ENCODE data around the gene MAPK11.

MAPK11 gene

DNA sequence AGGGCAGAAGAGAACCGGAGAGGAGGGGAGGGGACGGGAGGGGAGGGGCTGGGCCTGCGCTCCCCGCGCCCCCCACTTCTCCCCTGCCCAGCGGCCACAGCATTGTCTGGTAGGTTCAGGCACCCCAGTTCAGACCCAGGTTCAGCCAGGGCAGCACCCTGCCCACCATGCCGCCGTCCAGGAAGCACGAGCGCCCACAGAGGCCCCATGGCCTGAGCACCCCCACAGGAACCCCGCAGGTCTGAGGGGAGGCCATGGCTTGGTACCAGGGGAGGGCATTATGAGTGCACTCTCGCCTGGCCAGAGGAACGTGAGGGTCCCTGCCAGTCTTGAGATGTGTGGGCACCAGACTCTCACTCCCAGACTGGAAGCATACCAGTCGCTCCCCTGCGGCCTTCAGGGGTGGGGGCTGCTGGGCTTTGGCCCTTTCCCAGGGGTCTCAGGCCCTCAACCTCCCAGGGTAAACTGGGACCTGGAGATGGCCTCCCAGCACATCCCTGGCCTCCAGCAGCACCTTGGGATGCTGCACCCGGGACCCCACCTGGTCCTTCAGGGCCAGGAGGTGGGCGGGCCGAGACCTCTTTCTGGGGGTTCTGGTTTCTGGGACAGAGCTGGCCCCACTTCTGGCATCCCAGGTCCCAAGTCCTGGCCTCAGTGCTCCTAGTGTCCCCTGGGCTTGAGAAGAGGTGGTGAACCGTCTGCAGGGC lies 37.9 kb upstream of the MAPK11 start:
- no peak for DNase-seq (ENCODE audit: low read depth, low spot score)

DNA sequence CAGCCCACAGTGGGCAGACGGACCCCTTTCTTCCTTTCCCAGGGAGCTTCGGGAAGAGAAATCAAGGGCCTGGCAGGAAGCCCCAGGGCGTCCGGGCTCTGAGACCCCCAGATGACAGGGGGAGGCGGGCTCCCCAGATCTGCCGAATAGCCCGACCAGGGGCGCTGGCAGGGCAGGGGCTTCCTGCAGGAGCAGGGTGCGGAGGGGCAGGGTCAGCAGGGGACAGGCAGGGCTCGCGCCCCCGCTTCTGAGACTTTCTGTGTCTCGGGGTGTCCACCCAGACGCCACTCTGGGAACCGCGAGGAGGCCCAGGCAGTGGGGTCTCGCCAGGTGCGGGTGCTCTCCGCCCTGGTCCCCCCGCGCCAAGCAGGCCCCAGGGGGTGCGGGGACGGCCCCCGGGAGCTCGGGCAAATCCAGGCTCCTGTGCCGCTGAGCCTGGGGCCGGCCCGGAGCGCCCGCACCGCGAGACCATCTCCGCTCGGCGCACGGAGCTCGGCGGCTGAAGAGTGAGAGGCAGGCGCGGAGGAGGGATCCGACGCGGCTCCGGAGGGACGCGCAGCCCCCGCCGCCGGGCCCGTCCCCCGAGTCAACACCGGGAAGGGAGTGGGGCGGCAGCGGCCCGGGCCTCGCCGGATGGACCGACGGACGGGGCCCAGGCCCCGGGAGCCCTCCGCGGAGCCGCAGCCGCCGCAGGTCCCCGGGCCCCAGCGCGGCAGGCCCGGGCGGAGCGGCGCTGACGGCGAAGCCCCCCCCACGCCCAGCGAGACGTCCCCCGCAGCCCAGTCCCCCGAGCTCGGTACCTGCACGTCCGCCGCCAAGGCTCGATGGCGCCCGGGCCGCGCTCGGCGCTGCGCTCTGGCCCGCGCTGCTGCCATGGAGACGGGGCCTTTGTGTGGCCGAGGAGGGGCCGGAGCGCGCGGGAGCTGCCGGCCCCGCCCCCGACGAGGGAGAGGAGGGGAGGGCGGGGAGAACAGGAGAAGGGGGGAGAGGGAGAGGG lies 36.9 kb upstream of the MAPK11 start, which contains the start of gene PLXNB2:
TSS of gene PLXNB2 (minus strand) at position 894 of the 997 bp plus-strand sequence. CDS start 17,062 bp downstream, outside the sequence.
- no peak for DNase-seq (ENCODE audit: low read depth, low spot score)

DNA sequence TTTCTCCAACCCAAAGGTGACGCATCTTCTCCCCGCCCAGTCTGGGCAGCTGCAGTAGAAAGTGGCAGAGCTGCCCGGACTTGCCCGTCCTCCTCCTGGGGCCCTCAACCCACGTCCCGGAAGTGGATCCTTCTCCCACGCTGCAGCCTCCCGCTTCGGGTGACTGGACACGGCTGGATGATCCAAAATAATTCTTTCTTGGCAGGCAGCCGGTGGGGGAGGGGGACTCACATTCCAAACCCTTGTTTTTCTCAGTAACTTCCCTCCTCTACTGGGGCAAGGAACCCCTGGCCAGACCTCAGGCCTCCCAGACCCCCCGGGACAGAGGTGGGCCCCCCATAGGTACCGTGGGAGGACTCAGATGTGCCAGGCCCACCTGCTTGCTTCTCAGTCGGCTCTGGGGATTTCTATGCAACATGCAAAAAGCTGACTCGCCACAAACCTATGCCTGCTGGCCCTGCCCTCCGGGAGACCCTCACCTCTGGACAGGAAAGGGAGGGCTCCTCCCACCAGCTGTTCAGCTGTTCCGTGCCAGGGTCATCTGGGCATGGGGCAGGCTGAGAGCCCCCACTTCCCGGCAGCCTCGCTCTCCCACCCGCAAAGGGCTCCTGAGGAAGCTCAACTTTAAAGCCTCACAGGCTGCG lies 35.9 kb upstream of the MAPK11 start:
- no peak for DNase-seq (ENCODE audit: low read depth, low spot score)

DNA sequence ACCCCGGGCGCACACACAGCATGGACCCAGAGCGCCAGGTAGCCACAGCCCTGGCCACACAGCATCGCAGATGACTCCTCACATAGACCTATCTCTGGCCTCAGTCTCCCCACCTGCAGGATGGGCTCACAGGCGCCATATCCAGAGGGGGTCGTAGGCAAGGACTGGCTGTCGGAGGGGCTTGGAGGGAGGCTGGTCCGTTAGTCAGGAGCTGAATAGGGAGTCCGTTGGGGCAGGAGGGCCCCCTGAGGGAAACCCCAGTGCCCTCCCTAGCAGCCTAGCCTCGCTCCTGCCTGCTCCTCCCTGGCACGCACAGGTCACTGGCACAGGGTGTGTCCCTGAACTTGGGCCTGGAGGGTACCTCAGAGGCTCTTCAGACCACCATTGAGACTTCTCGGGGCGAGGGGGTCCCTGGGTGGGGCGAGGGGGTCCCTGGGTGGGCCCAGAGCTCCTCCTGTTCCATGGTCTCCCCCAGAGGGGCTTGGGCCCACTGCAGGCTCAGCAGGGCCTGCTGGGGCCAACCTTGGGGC lies 35.3 kb upstream of the MAPK11 start:
- DNase-seq (ENCODE audit: low read depth, low spot score), result no peak

DNA sequence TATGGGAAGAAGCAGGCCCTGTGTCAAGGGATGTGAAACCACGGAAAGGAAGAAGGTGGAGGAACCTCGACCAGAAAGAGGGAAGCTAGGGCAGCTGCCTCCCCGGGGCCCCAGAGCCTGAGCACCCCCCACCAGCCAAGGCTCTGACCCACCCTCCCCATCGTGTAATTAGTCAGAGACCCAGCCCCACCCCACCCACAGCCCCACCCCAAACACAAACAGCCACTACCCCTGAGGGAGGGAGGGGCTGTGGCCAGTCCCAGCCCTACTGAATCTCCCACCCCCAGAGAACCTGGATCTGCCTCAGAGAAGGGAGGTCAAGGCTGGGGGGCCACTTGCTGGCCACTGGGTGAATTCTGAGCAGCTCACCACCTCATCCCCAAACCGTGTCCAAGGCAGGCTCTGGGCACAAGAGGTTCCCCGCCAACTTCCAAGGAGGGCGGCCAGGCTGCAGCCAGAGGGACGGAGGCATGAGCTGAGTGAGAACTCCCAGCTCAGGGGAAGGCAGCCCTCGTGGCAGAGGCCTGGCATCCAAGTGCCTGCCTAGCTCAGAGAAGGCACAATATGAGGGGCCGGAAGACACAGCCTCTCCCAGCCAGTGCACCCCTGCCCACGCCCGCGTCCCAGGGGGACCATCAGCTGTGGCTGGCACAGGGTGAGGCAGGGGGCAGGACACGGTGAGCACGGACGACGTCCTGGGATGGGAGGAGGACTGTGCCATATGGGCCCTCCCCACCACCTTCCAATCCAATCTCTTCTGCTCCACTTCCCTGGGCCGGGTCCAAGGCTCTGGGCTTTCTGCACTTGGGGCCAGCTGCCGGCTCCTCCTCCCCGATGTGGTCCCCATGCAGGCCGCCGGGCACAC lies 34.6 kb upstream of the MAPK11 start:
- no peak for DNase-seq (ENCODE audit: low read depth, low spot score)

DNA sequence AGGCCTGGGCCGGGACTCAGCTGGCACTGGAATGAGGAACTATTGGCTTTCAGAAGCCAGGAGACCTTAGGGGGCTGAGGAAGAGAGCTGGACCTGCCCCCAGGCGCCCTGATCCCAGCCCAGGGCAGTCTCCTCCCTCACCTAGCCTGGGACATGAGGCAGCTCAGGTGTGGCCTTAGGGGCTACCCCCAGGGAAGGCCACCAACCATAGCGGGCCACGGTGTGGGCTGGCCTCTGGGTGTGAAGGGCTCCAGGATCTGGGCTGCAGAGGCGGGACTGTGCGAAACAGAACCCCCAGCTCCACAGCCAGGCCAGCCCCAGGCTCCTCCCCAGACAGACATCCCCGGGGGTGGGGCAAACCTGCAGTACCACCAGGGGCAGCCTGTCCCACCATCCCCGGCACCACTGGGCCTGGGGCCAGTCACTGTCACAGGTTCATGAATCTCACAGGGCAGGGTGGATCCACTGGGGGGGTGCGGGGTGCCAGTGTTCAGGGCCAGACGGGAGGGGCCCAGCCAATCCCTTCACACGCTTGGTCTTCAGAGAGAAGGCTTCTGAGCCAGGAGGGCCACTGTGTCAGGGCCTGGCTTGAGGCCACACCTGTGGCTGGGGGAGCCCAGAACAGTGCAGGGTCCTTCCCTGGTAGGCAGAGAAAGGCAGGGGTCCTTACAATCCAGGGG lies 33.8 kb upstream of the MAPK11 start:
- no peak for DNase-seq (ENCODE audit: low read depth, low spot score)

DNA sequence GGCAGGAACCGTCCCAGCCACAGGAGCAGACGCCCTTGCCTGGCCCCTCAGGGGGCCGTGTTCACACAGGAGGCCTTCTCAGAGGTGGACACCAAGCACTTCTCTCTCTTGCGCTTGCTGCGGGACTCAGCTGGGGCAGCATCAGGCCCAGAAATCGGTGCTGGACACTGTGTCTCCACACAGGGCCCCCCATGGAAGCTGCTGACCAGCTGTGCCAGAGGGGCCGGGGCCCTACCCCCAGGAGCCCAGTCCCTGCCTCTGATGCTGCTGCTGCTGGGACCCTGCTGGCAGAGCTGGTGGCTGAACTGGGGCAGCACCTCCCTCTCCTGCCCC lies 33.3 kb upstream of the MAPK11 start:
- no peak for DNase-seq (ENCODE audit: low read depth, low spot score)

DNA sequence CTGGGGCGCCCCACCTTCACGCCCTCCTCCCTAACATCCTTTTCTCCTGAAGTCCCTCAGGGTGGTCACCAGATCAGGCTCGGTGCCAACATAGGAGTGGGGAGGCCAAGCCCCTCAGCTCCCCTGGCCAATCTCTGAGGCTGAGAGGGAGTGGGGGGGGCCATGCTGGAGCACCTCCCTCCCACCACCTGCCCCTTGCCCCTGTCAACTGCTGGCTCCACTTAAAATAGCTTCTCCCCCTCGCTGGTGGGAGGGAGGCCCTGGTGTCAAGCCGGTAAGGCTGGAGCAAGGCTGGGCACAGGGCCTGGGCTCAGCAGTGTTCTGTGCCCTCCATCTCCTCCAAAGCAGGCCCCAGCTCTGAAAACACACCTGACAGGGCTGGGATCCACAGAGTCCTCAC lies 32.4 kb upstream of the MAPK11 start:
- DNase-seq (ENCODE audit: low read depth, low spot score), result no peak

DNA sequence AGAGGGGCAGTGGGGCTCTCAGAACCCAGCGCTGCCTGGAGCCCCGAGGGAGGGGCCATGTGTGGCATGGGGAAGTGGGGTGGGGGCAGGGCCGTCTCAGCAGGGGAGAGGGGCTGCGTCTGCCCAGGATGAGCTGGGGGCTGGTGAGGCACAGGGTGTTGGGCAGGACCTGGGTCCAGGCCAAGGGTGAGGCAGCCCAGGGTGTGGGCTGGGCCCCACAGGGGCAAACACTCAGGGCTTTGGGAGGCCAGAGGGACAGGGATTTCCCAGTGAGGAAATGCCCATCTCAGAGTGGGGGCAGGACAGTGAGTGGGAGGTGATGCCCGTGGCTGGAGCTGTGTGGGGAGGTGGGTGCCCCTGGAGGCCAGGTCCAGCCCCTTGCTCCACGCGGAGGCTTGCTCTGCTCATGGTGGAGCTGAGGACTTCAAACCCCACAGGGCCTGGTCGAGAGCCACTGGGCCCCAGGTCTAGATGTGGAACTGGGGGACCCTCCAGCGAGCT lies 31.9 kb upstream of the MAPK11 start:
- no peak for DNase-seq (ENCODE audit: low read depth, low spot score)

DNA sequence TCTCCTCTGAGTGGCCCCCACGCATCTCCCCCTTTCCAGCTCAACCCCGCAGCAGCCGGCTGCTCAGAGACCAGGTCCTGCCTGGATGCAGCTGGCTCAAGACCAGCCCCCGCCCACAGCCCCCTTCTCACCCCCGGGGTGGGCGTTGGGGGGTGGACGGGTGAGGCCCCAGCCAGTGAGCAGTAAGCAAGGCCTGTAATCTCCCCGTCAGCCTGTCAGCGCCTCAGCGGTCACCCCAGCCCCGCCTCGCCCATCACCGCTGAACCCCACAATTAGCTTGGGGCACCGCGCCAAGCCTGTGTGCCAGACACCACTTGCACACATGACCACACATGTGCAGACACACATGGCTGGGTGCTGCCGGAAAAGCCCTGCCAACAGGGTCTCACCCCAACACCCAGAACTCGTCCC lies 31.4 kb upstream of the MAPK11 start:
- DNase-seq (ENCODE audit: low read depth, low spot score), result no peak

DNA sequence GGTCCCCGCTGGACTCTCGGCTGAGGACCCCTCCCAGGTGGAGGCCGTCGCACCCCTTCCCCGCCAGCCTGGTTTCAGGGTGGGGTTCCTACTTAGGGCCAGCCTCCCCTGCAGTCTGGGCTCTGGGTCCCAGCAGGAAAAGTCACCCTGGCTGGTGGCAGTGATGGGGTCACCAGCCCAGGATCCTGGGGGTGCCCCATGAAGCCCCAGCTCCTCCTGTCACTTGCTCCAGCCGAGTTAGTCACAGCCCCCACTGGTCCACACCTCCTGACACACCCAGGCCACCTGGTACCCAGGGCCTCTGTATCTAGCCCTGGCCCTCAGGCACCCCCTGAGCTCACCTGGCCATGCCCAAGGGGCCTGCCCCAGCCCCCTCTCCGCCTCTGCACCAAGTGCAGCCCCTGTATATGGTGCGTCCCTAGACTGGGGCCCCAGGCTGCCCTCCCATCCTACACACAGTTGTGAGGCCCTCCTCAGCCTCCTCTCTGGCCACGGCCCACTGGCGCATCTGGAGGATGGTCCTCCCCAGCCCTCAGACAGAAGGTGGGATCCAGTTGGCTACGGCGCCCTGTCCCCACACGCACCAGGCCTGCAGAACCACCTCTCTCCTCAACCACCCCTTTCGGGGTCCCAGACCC lies 30.6 kb upstream of the MAPK11 start:
- DNase-seq (ENCODE audit: low read depth, low spot score), result no peak

DNA sequence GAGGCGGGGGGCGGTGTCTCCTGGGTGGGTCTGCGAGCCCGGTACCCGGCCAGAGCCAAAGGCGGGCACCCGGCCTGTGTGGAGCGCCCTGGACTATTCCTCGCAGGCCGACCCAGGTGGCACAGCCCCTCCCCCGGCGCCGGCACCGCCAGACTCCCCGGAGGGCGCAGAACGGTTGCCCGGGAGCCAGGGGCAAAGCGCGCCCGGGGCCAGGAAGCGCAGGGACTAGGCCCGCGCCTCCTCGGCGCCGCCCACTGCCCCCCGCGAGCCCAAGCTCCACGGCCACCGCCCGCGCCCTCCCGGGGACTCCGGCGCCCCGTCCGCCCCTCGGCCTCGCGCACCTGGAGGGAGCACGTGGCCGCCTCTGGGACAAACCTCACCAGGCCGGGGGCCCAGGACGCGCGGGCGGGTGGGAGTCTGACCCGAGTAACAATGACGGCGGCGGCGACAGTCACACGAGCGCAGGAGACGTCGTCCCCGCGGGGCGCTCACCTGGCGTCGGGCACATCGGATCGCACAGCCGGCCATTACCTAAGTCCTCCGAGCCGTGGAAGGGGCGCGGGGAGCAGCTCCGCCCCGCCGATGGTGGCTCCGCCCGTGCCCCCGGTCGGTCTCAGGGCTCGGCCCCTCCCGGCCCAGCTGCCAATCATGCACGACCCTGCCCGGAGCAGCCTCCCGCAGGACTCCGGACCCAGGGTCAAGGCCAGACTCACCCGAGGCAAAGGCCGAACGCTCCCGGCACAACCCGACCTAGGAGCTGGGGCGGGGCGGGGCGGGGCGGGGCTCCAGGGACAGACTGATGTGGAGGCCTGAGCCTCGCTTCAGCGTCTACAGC lies 29.8 kb upstream of the MAPK11 start:
- DNase-seq (ENCODE audit: low read depth, low spot score), result no peak

DNA sequence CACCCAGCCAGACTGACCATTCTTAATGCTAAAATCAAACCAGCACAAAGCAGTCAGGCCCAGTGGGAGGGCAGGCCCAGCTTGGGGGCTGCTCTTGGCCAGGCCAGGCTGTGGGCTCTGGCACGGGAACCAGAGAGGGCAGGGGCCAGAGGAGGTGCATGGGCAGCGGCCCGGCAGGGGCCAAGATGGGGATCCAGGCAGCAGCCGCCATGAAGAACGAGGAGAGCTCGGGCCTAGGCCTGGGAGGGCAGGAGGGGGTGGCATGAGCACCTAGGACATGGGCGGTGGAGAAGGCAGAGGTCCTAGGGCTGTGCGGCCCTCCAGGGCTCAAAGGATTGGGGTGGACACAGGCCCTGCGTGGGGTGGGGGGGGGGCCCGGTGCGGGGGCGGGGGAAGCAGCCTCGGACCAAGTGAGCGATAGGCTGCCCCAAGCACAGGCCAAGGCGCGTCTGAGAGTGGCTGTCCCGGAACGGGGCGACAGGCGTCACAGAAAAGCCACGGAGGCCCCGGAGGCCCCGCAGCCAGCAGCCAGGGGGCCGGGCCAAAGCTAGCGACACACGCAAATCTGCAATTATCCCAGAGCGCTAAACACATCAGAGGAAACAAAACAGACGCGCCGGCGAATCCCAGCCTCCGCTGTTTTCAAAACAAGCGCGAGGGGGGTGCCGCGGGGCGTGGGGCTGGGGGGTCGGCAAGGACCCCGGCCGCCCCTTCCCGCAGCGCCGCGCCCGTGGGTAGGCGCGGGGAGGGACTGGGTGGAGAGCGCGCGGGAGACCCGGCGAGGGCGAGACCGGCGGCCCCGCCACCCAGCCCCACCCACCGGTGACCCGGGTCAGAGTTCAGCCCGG lies 29.0 kb upstream of the MAPK11 start:
- no peak for DNase-seq (ENCODE audit: low read depth, low spot score)

DNA sequence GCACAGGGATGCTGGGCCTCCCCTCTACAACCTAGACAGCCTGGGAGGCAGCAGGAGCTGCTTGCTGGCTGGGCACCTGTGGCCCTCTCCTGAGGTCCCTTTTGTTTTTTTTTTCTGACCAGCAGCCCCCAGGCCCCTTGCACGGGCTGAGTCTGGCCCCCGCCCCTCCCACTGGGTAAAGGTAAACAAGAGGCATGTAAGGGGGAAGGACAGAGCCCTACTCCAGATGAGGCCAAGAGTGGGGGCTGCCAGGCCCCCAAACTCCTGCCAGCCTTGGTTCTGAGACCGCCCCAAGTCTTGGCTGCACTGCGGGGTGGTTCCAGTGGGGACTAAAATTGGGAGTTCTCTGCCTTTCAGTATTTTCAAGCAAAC lies 28.1 kb upstream of the MAPK11 start:
- no peak for DNase-seq (ENCODE audit: low read depth, low spot score)

DNA sequence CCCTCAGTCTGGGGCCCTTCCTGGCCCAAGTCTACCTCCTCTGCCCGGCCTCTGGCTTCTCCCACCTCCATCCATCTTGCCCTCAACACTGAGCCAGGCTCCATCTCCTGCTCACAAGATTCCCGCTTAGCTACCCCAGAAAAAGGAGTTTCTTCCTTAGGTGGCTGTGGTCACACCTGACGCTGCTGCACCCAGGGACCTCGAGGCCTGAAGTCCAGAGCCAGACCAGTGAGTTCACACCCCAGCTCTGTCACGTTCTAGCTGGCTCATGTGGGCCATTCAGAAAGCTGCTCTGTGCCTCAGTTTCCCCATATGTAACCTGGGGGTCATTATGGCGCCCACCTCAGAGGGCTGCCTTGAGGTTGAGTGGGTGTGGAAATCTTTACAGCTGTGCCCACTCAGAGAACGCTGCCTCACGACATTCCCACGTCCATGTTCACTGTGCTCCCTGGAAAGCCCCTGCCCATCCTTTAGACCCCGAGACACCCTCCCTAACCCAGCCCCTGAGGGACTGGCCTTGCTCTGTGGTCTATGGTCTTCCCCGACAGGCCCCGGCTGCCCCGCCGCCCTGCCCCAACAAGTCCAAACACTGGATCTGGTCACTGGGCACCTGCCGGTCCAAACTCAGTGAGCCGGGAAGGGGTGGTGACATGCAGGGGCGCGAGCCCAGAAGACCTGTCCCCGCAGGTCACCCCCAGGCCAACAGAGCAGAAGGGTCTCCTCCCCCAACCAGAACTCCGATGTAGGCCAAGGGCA lies 27.5 kb upstream of the MAPK11 start:
- DNase-seq (ENCODE audit: low read depth, low spot score), result no peak

DNA sequence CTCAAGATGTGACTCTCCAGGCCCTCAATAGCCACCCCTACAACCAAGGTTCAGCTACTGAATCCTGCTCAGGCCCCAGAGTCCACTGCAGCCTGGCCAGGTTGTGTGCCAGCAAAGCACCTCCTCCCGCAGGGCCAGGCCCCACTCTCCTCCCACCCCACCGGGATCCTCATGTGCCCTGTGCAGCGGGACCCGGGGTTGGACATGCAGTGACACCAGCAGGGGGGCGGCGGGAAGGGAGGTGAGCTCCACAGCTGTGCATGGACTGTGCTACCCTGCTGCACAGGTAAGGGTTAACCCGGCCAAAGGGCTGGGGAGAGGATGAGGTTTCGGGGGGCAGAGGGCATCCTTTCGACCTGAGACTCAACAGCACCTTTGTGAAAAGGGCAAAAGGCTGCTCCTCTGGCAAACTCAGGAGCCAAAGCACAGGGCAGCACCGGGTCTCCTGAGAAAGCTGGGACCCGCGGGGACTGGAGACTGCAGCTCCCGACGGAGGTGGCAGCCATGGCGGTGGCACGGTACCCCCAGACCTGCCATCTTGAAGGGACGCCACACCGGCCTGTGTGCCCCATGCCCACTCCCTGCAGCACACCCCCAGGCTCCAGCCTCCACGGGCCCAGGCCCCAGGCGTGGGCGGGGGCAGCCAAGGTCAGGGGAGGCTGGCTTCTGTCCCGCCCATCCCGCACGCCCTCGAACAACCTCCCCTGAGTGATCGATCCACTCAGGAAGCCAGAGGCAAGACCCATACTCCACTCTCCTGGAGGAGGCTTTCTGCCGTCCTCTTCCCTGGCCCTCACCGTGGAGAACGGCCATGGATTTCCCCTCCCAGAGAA lies 26.7 kb upstream of the MAPK11 start:
- DNase-seq (ENCODE audit: low read depth, low spot score), result no peak

DNA sequence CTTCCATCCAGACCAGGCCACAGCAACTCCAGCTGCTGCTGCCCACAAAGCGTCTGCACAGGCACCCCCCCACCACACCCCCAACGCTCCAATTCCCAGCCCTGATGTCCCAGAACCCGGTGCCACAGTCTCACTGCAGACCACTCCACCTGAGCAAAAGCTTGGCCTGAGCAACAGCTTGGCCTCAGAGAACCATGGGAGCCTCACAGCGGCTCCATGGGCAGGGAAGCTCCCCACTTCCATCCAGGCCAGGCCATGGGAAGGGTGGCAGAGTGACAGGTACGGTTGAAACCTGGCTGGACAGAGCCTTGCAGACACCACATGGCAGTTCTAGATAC lies 24.1 kb upstream of the MAPK11 start:
- DNase-seq (ENCODE audit: low read depth, low spot score), result no peak

All from iPS DF 19.7 (cell line).